ENCODE data around the gene IRF1.

IRF1 gene

DNA sequence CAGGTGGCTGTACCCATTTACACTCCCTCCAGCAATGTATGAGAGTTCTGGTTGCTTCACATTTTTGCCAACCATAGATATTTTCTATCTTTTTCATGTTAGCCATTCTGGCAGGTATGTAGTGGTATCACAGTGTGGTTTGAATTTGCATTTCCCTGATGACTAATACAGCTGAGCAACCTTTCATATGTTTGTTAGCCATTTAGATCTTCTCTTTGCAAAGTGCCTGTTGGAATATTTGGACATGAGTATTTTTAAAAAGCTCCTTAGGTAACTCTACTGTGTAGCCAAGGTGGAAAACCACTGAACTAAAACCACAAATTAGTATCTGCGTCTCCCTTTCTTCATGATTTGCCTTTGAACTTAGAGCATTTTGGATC, 31.9 kb downstream of the IRF1 start:
- DNase-seq (ENCODE audit: low read depth) = no peak
- no peak for TF ChIP-seq CTCF (conservative IDR thresholded peaks at IDR 0.05; ENCODE audit: low read depth, low read length)
- H3K4me3 ChIP-seq (ENCODE audit: low read length) = no peak overlapping the region

- no peak for TF ChIP-seq CTCF (conservative IDR thresholded peaks at IDR 0.05; ENCODE audit: low read depth, low read length)
- DNase-seq (ENCODE audit: low read depth) = no peak
These were observed 32.4 kb downstream of the IRF1 start for GRCh38 chr5:132458226-132458560.

DNA sequence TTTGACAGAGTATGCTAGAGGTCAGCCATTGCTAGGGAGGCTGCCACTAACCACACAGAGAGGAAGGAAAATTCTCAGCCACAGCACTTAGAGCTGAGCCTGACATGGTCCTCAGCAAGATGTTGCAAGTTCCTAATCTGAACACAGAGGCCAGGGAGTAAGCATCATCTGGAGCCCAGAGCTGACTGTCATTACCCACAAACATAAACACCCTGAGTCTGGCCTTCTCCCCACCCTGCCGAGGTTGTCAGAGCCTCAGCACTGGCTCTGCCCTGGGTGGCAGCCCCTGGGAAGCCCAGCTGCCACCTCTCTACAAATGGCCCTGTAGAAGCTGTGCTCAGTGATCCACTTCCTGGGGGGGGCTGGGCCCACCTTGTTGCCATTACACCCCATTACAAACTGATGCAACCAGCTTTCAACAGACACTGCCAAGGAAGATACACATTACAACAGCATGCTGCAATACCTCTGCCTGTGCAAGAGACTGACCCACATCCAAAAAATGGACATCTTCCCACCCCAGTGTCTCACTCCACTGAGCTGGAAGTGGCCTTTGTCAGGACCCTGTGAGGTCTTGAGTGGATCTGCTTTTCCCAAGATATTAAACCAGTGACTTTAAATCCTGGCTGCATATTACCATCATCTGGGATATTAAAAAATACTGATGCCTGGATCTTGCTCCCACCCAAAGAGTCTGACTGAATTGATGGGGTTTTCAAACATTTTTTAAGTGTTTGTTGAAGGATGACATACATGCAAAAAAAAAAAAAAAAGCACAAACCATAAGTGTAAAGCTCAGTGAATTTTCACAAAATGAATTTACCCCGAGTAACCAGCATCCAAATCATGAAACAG, 33.0 kb downstream of the IRF1 start:
- H3K4me3 ChIP-seq (ENCODE audit: low read length) = no peak overlapping the region
- TF ChIP-seq CTCF (conservative IDR thresholded peaks at IDR 0.05; ENCODE audit: low read depth, low read length) = no peak
- no peak for DNase-seq (ENCODE audit: low read depth)

More at GRCh38 chr5:132458226-132458560, 32.4 kb downstream of the IRF1 start:
- no peak overlapping the region for H3K4me3 ChIP-seq (ENCODE audit: low read length)

DNA sequence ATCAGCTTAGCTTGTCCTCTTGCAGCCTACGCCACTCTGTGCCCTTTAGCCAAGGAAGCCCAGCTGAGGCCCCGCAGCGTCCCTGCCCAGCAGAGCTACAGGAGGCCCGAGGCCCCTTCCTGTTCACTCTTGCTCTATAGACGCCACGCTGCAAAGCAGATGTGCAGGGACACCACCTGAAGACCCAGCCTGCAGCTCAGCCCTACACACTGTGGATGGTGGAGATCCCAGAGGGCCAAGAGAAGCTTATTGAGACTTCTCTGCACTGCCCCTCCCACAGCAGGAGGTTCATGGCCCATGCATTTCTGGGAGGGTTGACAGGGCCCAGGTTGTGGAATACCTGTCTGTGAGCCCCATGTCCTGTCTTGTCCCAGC, 33.6 kb downstream of the IRF1 start:
- no peak for TF ChIP-seq CTCF (conservative IDR thresholded peaks at IDR 0.05; ENCODE audit: low read depth, low read length)
- no peak overlapping the region for H3K4me3 ChIP-seq (ENCODE audit: low read length)

GRCh38 chr5:132456296-132456986, 34.1 kb downstream of the IRF1 start:
- no peak for DNase-seq (ENCODE audit: low read depth)
- TF ChIP-seq CTCF (conservative IDR thresholded peaks at IDR 0.05; ENCODE audit: low read depth, low read length) = no peak
- no peak overlapping the region for H3K4me3 ChIP-seq (ENCODE audit: low read length)

More for the DNA sequence above, 33.6 kb downstream of the IRF1 start:
- no peak for DNase-seq (ENCODE audit: low read depth)

GRCh38 chr5:132455614-132456115, 34.9 kb downstream of the IRF1 start:
- no peak for DNase-seq (ENCODE audit: low read depth)
- no peak overlapping the region for H3K4me3 ChIP-seq (ENCODE audit: low read length)
- no peak for TF ChIP-seq CTCF (conservative IDR thresholded peaks at IDR 0.05; ENCODE audit: low read depth, low read length)

Measured in retinal pigment epithelial cell (primary cell).